HuH-7.5 (cell line): ENCODE measurements around the gene WDR31.
"Not testable (repeated sequence)": the region's sequence is repeated elsewhere in the genome, so short reads cannot be mapped to it uniquely, and the experiment has no call there.

Experiments
- DNase-seq: peaks from one replicate; pipeline ENCODE4 v3.0.0; 2011; ENCODE audit warnings: low spot score

Gene WDR31

DNA sequence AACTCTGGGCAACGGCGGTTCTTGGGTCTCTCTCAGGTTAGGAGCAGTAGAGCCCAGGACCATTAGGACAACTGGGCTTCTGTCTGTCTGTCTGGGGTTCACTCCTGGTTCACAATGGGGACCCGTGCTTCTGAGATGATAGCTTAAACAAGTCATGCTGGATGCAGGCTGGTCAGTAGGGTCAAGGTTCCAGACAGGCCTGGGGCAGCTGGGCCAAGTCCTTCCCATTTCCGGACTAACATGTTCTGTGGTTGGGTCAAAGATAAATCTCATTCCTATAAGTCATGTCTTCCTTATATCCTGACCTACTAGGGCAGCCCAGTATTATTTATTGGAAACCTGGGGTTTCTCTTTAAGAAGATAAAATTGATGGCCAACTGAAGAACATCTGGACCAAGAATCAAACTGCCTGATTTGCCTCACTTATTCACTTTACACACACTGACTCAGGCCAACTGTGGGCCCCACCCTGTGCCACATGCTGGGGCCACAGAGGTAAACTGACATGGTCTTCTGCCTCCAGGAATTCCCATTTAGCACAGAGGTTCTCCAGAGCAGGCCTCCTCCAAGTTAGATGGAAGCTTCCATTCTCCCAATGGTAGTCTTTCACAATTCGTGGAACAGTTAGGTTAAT lies 28.4 kb upstream of the WDR31 start:
- no peak for DNase-seq

DNA sequence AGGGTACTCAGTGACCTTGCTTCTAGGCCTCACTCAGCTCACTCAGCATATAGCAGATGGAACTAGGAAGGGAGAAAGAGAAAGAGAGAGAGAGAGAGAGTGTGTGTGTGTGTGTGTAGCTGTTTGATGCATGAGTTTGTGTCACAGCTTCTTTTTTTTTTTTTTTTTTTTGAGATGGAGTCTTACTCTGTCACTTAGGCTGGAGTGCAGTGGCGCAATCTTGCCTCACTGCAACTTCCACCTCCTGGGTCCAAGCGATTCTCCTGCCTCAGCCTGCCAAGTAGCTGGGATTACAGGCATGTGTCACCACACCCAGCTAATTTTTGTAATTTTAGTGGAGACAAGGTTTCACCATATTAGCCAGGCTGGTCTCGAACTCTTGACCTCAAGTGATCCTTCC lies 25.6 kb upstream of the WDR31 start:
- not testable (repeated sequence) for DNase-seq

- DNase-seq: no peak
These were observed 24.9 kb upstream of the WDR31 start for GRCh38 chr9:113364951-113365350.

GRCh38 chr9:113363336-113363735 lies 23.3 kb upstream of the WDR31 start:
- no peak for DNase-seq

DNA sequence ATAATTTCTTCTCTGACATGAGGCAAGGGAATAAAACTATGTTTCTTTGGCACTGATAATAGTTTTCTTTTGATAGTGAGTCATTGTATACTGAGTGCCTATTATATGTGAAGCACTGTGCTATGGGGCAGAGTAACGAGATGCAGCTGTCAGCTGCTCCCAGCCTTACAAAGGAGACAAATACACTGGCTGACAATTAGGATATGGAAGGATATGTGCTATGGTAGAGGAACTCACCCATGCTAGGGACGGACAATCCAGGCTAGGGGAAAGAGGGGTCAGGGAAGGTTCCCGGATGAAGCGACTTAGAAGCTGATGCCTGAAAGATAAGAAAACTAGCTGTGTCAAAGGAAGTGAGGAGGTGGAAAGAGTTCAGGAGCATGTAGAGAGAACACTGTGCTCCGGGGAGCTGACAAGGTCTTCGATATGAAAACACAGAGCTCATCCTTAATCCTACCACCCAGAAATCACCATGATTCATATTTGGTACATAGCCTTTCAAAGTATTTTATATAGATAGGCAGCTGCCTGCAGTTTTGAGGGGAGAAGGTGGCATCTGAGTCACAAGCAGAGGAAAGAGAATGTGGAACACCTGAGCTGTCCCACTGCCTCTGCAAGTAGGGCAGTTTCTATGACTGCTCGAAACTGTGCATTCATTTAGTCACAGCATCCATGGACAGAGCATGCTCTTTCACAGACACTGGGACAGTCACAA lies 21.4 kb upstream of the WDR31 start:
- DNase-seq: no peak

GRCh38 chr9:113360242-113360842 lies 20.3 kb upstream of the WDR31 start:
- no peak for DNase-seq

GRCh38 chr9:113359385-113359784 lies 19.3 kb upstream of the WDR31 start:
- DNase-seq: no peak

- no peak for DNase-seq
These were observed 16.7 kb upstream of the WDR31 start for GRCh38 chr9:113356686-113357292.

GRCh38 chr9:113355040-113355596 lies 15.0 kb upstream of the WDR31 start:
- no peak for DNase-seq

DNA sequence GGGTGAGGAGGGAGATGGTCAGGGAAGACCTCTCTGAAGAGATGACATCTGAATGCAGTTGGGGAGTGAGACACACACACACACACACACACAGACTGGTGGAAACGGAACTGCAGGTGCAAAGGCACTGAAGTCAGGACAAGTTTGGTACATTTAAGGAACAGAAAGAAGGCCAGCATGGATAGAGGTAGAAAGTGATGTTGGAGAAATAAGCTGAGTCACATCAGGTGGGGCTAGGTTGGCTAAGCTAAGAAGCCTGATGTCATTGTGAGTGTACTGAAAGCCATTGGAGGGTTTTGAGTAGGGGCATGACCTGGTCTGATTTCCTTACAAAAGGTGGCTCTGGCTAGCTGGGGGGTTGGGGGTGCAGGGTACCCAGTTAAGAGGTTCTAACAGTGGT lies 12.3 kb upstream of the WDR31 start:
- DNase-seq: no peak

DNA sequence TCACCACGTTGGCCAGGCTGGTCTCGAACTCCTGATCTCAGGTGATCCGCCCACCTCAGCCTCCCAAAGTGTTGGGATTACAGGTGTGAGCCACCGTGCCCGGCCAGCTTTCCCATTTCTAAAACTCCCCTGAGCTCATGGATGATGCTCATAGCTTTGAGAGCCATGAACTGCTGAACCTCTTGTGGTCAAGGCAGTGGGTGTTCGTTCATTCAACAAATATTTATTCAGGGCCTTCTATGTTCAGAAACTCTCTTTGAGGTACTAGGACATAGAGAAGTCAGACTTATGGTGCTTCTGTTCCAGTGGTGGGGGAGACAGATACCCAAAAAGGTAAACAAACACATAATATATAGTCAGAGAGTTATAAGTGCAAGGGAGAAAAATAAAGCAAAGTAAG lies 11.9 kb upstream of the WDR31 start:
- no peak for DNase-seq

DNA sequence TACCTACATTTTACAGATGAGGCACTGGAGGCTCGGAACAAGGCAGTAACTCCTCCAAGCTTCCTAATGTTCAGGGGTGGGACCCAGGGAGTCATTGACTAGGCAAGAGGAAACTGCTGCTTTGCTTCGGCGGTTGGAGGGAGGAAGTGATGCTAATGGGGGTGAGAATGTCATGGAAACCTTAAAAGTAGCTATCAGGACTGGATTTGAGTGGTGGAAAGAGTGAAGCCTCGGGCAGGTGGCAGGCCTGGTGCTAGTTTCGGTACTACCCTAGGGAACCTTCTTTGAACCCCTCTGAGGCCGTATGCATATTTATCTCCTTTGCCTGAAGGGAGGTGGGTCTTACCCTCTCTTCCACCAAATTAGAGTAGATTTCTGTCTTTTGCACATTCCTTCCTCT lies 10.9 kb upstream of the WDR31 start:
- DNase-seq: no peak

DNA sequence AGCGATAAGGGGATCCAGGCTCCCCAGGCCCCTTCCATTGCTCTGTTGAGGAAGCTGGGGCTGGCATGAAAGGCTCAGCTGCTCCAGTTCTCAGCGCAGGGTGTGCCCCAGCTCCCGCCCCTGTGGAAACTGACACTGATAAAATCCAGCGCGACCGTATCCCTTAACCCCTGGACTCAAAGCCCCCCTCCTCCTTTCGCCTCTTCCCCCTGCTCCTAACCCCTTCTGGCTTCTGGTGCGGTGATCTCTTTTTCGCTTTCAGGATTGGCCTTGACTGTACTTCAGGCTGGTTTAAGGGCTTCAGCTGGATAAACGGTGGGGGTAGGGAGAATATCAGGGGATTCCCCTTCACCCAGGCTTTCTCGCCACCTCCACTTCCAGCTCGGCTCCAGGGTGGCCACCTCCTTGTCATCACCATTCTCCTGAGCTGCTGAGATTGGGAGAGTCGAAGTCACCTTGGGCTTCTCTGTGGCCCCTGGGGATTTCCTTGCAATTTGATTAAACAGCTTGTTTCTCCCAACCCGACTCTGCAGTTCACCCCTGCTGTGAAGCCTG lies 10.1 kb upstream of the WDR31 start:
- no peak for DNase-seq

DNA sequence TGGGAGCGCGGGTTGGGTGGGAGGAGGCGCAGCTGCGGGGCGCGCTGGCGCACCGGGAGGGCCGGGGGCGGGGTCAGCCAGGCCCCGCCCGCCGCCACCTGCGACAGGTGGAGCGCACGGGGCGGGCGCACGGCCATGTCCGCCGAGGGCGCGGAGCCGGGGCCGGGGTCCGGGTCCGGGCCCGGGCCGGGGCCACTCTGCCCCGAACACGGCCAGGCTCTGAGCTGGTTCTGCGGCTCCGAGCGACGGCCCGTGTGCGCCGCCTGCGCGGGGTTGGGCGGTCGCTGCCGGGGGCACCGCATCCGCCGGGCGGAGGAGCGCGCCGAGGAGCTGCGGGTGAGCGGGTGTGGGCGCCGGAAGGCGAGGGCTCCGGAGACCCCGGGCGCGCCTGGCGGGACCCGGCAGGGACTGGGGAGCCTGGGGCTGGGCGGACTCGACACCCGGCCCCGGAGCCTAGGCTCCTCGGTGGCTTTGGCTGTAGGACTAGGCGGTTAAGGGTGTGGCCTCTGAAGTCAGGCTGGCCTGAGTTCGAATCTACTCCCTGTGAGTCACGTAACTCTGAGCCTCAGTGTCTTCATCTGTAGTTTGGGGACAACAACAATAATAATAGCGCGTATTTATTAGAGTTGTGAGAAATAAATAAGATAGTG lies 9.5 kb upstream of the WDR31 start, which contains the start of gene BSPRY:
TSS of gene BSPRY (plus strand) at position 97 of the 650 bp plus-strand sequence. CDS start at position 136, 39 bp downstream.
- peak; percentile 52 for DNase-seq

GRCh38 chr9:113349066-113349444 lies 9.0 kb upstream of the WDR31 start:
- no peak for DNase-seq

GRCh38 chr9:113348437-113348836 lies 8.4 kb upstream of the WDR31 start:
- no peak for DNase-seq

GRCh38 chr9:113345671-113346070 lies 5.6 kb upstream of the WDR31 start:
- no peak for DNase-seq

- DNase-seq: no peak
These were observed 5.1 kb upstream of the WDR31 start for GRCh38 chr9:113345190-113345589.

DNA sequence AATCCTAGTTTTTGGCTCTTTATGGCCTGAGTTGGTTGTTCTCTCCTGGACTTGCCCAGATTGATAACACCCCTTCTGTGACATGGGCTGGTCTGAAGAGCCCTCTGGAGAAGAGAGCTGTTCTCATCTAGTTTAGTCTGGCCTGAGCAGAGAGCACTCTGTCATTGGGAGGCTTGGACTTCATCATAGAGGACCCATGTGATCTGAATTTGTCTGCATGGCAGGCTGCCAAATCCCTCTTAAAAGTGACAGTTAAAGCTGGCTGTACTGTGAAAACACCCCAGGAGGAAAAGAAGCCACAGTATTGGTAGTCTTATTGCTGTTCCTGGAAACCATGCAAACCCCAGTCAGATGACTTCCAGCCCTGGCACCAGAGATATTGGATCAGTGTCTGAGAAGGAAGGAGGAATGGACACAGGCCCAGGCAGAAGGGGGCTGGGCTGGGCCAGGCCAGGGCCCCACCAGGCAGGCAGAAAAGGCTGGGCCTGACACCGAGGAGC lies 3.7 kb upstream of the WDR31 start:
- DNase-seq: no peak

DNA sequence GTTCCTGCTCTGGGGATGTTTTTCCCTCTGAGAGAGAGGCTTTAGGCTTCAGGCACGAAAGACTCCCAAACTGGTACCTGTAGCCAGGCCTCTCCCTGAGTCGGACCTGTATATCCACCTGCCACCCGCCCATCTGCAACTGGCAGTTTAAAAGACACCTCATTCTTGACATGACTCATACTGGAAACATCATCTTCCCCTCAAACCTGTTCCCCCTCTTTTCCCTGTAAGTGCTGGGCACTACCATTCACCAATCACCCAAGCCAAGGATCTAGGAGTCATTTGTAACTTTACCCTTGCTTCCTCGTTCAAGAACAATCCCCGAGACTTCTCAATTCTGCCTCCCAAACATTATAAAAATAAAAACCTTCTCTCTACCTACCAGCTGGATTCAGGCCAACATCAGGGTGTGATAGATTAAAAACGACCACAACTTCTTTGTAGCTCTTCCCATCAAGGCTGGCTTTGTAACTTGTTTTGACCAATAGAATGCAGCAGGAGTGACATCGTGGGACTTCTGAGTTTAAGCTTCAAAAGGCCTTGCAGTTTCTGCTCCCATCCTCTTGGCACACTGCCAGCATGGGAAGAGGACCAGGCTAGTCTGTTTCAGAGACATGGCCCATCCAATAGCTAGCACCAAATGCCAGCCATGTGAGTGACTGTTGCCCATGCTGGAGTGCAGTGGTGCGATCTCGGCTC lies 1.8 kb upstream of the WDR31 start:
- no peak for DNase-seq

GRCh38 chr9:113337714-113338113 lies 2.4 kb downstream of the WDR31 start:
- no peak for DNase-seq
